ENCODE data around the gene ZNF610.
"Not testable (repeated sequence)": the region's sequence is repeated elsewhere in the genome, so short reads cannot be mapped to it uniquely, and the experiment has no call there.

Gene ZNF610

GRCh38 chr19:52307275-52307674, 28.8 kb upstream of the ZNF610 start:
- DNase-seq (ENCODE audit: extremely low read depth, low read depth): no peak
- TF ChIP-seq CTCF (IDR thresholded peaks at IDR 0.05; ENCODE audit: low read depth, low read length, missing control alignments): no peak
- no peak overlapping the region for H3K4me3 ChIP-seq (replicated peaks; ENCODE audit: low read depth, low read length)

- no peak for TF ChIP-seq CTCF (IDR thresholded peaks at IDR 0.05; ENCODE audit: low read depth, low read length, missing control alignments)
- H3K4me3 ChIP-seq (replicated peaks; ENCODE audit: low read depth, low read length): no peak overlapping the region
- no peak for DNase-seq (ENCODE audit: extremely low read depth, low read depth)
These were observed 13.6 kb upstream of the ZNF610 start for GRCh38 chr19:52322429-52322828.

DNA sequence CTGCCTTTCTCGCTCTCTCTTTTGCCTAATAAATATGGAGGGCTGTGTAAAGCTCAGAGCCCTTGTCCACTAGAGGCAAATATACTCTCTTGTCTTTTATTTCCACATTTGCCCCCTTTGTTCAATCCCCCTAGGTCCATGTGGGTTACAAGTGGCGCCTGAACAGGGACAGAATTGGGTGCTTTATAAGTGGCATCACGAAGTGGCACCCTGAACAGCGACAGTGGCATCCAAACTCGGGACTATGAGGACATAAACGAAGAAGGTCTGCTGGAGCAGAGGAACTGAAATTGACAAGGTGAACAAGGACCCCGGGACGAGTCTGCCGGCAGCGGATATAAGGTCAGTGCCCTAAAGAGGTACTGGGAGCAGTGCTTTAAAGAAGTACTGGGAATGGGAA, 4.3 kb upstream of the ZNF610 start:
- no peak for TF ChIP-seq CTCF (IDR thresholded peaks at IDR 0.05; ENCODE audit: low read depth, low read length, missing control alignments)
- H3K4me3 ChIP-seq (replicated peaks; ENCODE audit: low read depth, low read length): no peak overlapping the region
- no peak for DNase-seq (ENCODE audit: extremely low read depth, low read depth)

GRCh38 chr19:52335768-52336116, 301 bp upstream of the ZNF610 start:
- no peak for DNase-seq (ENCODE audit: extremely low read depth, low read depth)
- no peak for TF ChIP-seq CTCF (IDR thresholded peaks at IDR 0.05; ENCODE audit: low read depth, low read length, missing control alignments)
- peak overlapping the region; percentile 55 for H3K4me3 ChIP-seq (replicated peaks; ENCODE audit: low read depth, low read length)

DNA sequence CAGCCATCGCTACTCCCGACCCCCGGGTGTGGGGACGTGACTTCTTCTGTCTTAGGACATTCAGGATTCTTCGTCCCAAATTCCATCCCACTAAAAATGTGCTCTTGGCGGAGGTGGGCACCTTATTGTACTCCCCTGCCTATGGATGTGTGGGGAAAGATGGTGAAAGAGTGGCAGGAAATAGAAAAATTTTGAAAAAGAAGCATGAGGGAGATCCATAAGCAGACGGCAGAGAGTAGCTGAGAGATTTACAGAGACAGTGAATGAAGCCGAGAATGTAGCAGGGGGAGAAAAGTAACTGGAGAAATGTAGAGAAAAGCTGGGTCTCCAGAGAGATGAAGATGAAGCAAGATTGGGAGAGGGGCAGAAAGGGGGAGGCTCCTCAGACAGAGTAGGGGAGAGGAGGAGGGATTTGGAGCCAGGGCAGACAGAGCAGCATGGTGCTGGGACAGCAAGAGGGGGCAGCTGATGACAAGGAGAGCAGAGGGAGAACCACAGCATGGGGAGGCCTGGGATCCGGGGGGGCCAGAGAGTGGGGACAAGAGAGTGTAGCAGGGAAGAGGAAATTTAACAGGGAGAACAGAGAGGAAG, 843 bp downstream of the ZNF610 start:
- peak overlapping the region; percentile 55 for H3K4me3 ChIP-seq (replicated peaks; ENCODE audit: low read depth, low read length)
- no peak for TF ChIP-seq CTCF (IDR thresholded peaks at IDR 0.05; ENCODE audit: low read depth, low read length, missing control alignments)
- no peak for DNase-seq (ENCODE audit: extremely low read depth, low read depth)

- not testable (repeated sequence) for DNase-seq (ENCODE audit: extremely low read depth, low read depth)
These were observed 3.0 kb downstream of the ZNF610 start for GRCh38 chr19:52339022-52339421.

DNA sequence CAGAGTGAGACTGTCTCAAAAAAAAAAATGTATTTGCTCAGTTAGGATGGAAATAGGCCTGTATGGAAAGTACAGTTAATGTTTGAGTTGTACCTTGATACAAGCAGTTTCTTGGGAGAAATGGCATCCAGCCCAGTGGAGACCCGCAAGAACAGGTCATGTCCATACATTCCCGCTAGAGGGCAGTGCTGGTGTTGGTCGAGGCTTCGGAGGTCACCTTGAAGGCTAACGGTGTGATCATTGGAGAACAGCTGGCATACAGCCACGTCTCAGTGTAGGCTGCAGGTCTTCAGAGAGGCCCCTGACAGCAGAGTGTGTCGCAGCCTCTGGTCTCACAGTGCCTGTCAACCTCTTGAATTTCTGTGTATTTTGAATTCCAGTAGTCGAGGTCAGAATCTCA, 7.5 kb downstream of the ZNF610 start:
- TF ChIP-seq CTCF (IDR thresholded peaks at IDR 0.05; ENCODE audit: low read depth, low read length, missing control alignments): peak; percentile 29
- DNase-seq (ENCODE audit: extremely low read depth, low read depth): no peak

More at GRCh38 chr19:52339022-52339421, 3.0 kb downstream of the ZNF610 start:
- H3K4me3 ChIP-seq (replicated peaks; ENCODE audit: low read depth, low read length): not testable (repeated sequence)

More for the DNA sequence above, 7.5 kb downstream of the ZNF610 start:
- H3K4me3 ChIP-seq (replicated peaks; ENCODE audit: low read depth, low read length): no peak overlapping the region

All from HFF-Myc (cell line).